Measurements from ENCODE around the gene CHD2. TPM values are rescaled to one million over a fixed set of nuclear protein-coding genes. Genes with fewer than 3 reads are reported as not detected.

CHD2 gene
- total RNA-seq, 1 experiment from 2014 or later, result 63.3 TPM

DNA sequence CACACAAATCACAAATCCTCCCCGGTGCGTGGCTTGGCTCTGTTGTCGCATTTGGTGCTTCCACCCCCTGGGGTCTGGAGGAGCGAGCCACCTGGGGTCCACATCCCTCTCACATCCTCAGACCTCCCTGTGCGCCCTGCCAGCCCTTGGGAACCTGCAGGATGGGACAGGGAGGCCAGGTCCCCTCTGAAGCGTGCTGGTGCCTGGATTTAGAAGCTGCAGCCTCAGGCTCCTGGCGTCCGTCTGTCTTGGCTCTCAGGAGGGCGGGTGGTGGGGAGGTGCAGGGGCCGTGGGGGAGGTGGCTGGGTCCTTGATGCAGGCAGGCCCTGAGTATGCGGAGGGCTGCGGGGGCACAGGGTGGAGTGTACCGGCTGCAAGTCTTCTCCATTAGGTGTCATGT lies 150.5 kb downstream of the CHD2 start:
- Mint-ChIP-seq H3K4me3 (no peak overlapping the region), H3K27ac (peak overlapping the region in 1 of 3 experiments; percentile 75; a peak in 1 of 7 replicates), H3K27me3 (ENCODE audit: low read depth) (no peaks in the 10 kb centered on the region), H3K4me1 (peaks cover 0 to 4% of the 10 kb centered on the region in 2 experiments; a peak in 1 of 4 replicates), H3K9me3 (peaks cover 11 to 13% of the 10 kb centered on the region in 2 experiments), H3K36me3 (ENCODE audit: insufficient read depth in 1 of 3, low read depth in 3 of 3) (peaks cover 76 to 99% (median 89%) of the 10 kb centered on the region in 3 experiments)
- TF ChIP-seq, protein P1, sequence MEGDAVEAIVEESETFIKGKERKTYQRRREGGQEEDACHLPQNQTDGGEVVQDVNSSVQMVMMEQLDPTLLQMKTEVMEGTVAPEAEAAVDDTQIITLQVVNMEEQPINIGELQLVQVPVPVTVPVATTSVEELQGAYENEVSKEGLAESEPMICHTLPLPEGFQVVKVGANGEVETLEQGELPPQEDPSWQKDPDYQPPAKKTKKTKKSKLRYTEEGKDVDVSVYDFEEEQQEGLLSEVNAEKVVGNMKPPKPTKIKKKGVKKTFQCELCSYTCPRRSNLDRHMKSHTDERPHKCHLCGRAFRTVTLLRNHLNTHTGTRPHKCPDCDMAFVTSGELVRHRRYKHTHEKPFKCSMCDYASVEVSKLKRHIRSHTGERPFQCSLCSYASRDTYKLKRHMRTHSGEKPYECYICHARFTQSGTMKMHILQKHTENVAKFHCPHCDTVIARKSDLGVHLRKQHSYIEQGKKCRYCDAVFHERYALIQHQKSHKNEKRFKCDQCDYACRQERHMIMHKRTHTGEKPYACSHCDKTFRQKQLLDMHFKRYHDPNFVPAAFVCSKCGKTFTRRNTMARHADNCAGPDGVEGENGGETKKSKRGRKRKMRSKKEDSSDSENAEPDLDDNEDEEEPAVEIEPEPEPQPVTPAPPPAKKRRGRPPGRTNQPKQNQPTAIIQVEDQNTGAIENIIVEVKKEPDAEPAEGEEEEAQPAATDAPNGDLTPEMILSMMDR (conservative IDR thresholded peaks at IDR 0.05), result no peak
- Histone ChIP-seq H4K8ac (replicated peaks; ENCODE audit: insufficient read length, low read depth, low read length) (no peak overlapping the region), H3K56ac (ENCODE audit: insufficient read length, low read depth, low read length) (no peak overlapping the region), H2AK5ac (ENCODE audit: insufficient read length, low read length) (no peak overlapping the region), H3K4ac (ENCODE audit: low read depth, low read length) (no peak overlapping the region), H3K4me2 (ENCODE audit: insufficient read depth, insufficient read length, low read length) (no peak overlapping the region), H4K5ac (ENCODE audit: insufficient read length, low read depth, low read length) (no peak overlapping the region), H3K23ac (ENCODE audit: insufficient read length, low read depth, low read length) (no peak overlapping the region), H3K27ac (ENCODE audit: insufficient read length, low read depth, low read length) (no peak overlapping the region), H3K9me3 (ENCODE audit: control insufficient read depth, low read depth, low read length) (peaks cover 7% of the 10 kb centered on the region), H3K18ac (ENCODE audit: insufficient read length, low read depth, low read length) (no peak overlapping the region), H2BK20ac (ENCODE audit: low read depth, low read length, poor library complexity, severe bottlenecking) (no peak overlapping the region), H3K14ac (ENCODE audit: insufficient read depth, low read length) (no peak overlapping the region), H3K27me3 (ENCODE audit: insufficient read depth, low read length) (no peaks in the 10 kb centered on the region), H3K79me2 (ENCODE audit: insufficient read depth, low read length) (no peaks in the 10 kb centered on the region), H2BK12ac (ENCODE audit: insufficient read length, low read depth, low read length) (no peak overlapping the region), H2AFZ (ENCODE audit: low read length) (no peak overlapping the region), H4K20me1 (ENCODE audit: control insufficient read depth, insufficient read depth, insufficient read length) (peaks cover 6% of the 10 kb centered on the region), H2BK120ac (ENCODE audit: low read depth, low read length, poor library complexity, severe bottlenecking) (no peak overlapping the region), H2BK5ac (ENCODE audit: insufficient read length, low read length) (no peak overlapping the region), H3T11ph (ENCODE audit: low read length) (no peak overlapping the region), H3K79me1 (ENCODE audit: insufficient read depth, low read depth, low read length, poor library complexity, severe bottlenecking) (peaks cover 3% of the 10 kb centered on the region), H2BK15ac (ENCODE audit: low read depth, low read length) (no peak overlapping the region), H3K23me2 (ENCODE audit: insufficient read length, low read depth, low read length, poor library complexity, severe bottlenecking) (no peaks in the 10 kb centered on the region), H3K4me1 (ENCODE audit: insufficient read depth, low read length) (no peaks in the 10 kb centered on the region), H3K9ac (ENCODE audit: extremely low read depth, insufficient read length, low read length) (no peak overlapping the region), H4K91ac (ENCODE audit: insufficient read length, low read depth, low read length) (no peak overlapping the region)
- no peak for DNase-seq
- WGBS (ENCODE audit: extremely low coverage, insufficient read length, low lambda C conversion rate), result no CpG with 5 or more reads among the region's 13 CpGs

Measured in H9 (cell line).